RWPE2 (cell line): ENCODE measurements around the gene TRIO.
"Not testable (repeated sequence)": the region's sequence is repeated elsewhere in the genome, so short reads cannot be mapped to it uniquely, and the experiment has no call there.

Source experiments
- ATAC-seq: fragments of 200-7000 bp; cut with Tn5 transposase; 3 replicates; pipeline ENCODE4 v1.9.1; 2021; ENCODE audit warnings: low read depth
- DNase-seq: peaks from one replicate; pipeline ENCODE4 v3.0.0-alpha.2; 2020; ENCODE audit warnings: low spot score
- H3K27ac ChIP-seq: fragments of 450-650 bp; 2 replicates; pipeline ENCODE4 v1.5.1; 2017; ENCODE audit warnings: mild to moderate bottlenecking; ENCODE audit not compliant: poor library complexity, severe bottlenecking
- H3K27me3 ChIP-seq: fragments of 250-450 bp; sonication (Bioruptor Pico); 2 replicates; pipeline ENCODE4 v1.5.1; 2021; ENCODE audit warnings: mild to moderate bottlenecking, moderate library complexity; ENCODE audit not compliant: insufficient read depth, poor library complexity, severe bottlenecking
- H3K36me3 ChIP-seq: fragments of 250-450 bp; sonication (Bioruptor Pico); 2 replicates; pipeline ENCODE4 v1.5.1; 2020; ENCODE audit warnings: low read depth, mild to moderate bottlenecking, moderate library complexity
- H3K4me1 ChIP-seq: fragments of 250-450 bp; sonication (Bioruptor Pico); 2 replicates; pipeline ENCODE4 v1.5.1; 2021; ENCODE audit warnings: mild to moderate bottlenecking, moderate library complexity; ENCODE audit not compliant: insufficient read depth, poor library complexity, severe bottlenecking
- H3K4me3 ChIP-seq: fragments of 250-450 bp; sonication (Bioruptor Pico); 2 replicates; pipeline ENCODE4 v1.5.1; 2021; ENCODE audit warnings: mild to moderate bottlenecking, moderate library complexity; ENCODE audit not compliant: severe bottlenecking
- H3K9me3 ChIP-seq: fragments of 250-450 bp; sonication (Bioruptor Pico); 2 replicates; pipeline ENCODE4 v1.5.1; 2021; ENCODE audit warnings: mild to moderate bottlenecking, moderate library complexity; ENCODE audit not compliant: severe bottlenecking
- TF ChIP-seq, protein P1 (sequence below): fragments of 450-650 bp; IDR thresholded peaks from one replicate; pipeline ENCODE4 v1.5.1; 2017; ENCODE audit warnings: mild to moderate bottlenecking, moderate library complexity; ENCODE audit not compliant: poor library complexity, severe bottlenecking

The TRIO gene

DNA sequence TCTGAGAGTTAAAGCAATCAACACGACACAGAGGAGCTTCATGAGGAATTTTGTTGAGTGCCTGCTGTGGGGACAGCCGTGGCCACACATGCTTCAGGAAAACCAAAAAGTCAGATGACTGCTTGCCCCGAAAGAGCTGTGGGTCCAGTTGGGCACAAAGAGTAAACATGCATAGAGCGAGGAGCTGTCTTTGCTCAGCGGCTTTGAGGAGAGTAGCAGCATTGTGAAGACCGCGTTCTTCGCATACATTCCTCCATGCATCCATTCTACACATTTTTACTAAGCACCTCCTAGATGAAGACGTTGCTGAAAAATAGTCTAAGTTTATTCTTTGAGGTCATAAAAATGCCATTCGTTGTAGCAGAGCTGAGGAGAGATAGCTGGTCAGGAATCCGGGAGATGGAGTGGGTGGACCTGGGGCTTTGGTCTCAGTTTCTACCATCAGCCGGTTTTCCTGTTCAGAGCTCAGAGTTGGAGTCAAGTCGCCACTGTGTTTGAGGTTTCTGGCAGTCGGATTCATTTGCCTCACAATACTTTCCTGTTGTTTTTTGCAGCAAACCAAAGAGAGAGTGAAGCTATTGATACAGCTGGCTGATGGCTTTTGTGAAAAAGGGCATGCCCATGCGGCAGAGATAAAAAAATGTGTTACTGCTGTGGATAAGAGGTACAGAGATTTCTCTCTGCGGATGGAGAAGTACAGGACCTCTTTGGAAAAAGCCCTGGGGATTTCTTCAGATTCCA lies 243.9 kb downstream of the TRIO start:
- ATAC-seq, result no peak
- no peak overlapping the region for H3K4me3 ChIP-seq
- no peak for DNase-seq
- no peak overlapping the region for H3K27ac ChIP-seq
- H3K4me1 ChIP-seq, result no peaks in the 10 kb centered on the region
- H3K27me3 ChIP-seq, result no peaks in the 10 kb centered on the region
- no peaks in the 10 kb centered on the region for H3K9me3 ChIP-seq
- peaks cover 95% of the 10 kb centered on the region for H3K36me3 ChIP-seq
- TF ChIP-seq, protein P1, sequence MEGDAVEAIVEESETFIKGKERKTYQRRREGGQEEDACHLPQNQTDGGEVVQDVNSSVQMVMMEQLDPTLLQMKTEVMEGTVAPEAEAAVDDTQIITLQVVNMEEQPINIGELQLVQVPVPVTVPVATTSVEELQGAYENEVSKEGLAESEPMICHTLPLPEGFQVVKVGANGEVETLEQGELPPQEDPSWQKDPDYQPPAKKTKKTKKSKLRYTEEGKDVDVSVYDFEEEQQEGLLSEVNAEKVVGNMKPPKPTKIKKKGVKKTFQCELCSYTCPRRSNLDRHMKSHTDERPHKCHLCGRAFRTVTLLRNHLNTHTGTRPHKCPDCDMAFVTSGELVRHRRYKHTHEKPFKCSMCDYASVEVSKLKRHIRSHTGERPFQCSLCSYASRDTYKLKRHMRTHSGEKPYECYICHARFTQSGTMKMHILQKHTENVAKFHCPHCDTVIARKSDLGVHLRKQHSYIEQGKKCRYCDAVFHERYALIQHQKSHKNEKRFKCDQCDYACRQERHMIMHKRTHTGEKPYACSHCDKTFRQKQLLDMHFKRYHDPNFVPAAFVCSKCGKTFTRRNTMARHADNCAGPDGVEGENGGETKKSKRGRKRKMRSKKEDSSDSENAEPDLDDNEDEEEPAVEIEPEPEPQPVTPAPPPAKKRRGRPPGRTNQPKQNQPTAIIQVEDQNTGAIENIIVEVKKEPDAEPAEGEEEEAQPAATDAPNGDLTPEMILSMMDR, result no peak

DNA sequence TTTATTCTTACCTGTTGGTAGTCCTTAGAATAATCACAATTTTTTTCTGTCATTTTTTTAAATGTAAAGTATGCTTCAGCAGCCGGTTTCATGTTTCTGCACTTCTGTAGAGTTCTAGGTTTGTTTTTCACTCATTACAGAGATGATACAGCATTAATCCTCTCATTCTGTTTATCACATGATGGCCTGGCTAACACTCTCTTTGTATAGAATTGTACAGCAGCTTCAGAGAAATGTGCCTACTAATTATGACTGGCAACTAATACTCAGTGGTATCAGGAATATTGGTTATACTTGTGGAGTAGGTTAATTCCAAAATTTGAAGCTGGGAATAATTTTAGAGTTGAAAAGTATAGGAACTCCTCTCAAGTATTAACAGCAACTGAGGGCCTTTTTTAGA lies 245.6 kb downstream of the TRIO start:
- DNase-seq (no peak), ATAC-seq (no peak)
- Histone ChIP-seq H3K27ac (no peak overlapping the region), H3K9me3 (no peaks in the 10 kb centered on the region), H3K27me3 (no peaks in the 10 kb centered on the region), H3K4me3 (no peak overlapping the region), H3K4me1 (no peaks in the 10 kb centered on the region), H3K36me3 (peaks cover 96% of the 10 kb centered on the region)
- TF ChIP-seq, protein P1, result no peak

DNA sequence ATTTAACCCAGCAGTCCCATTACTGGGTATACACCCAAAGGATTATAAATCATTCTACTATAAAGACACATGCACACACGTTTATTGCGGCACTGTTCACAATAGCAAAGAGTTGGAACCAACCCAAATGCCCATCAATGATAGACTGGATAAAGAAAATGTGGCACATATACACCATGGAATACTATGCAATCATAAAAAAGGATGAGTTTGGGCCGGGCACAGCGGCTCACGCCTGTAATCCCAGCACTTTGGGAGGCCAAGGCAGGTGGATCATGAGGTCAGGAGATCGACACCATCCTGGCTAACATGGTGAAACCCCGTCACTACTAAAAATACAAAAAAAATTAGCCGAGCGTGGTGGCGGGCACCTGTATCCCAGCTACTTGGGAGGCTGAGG lies 249.4 kb downstream of the TRIO start:
- not testable (repeated sequence) for H3K4me3 ChIP-seq, H3K9me3 ChIP-seq, DNase-seq, H3K27me3 ChIP-seq, ATAC-seq, H3K27ac ChIP-seq, H3K4me1 ChIP-seq
- peaks cover 92% of the 10 kb centered on the region for H3K36me3 ChIP-seq

DNA sequence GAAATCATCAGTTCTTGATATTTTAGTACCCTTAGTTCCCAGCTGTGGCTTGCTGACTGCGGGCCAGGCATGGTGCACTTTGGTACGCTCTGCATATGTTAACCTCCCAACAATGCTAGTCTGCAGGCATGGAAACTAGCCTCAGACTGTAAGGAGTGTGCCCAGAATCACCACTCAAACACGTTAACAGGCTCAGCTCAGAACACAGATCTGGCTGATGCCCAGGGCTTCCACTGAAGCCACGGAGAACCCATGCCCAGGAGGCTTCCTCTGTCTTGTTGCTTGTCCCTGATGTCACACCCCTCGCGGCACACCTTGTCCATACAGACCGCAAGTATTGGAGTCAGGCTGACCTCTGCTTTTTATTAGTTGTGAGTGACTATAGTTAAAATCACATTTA lies 251.2 kb downstream of the TRIO start:
- no peaks in the 10 kb centered on the region for H3K27me3 ChIP-seq
- H3K4me1 ChIP-seq, result peaks cover 9% of the 10 kb centered on the region
- no peak overlapping the region for H3K27ac ChIP-seq
- TF ChIP-seq, protein P1, result no peak
- peaks cover 90% of the 10 kb centered on the region for H3K36me3 ChIP-seq
- no peak for ATAC-seq
- H3K4me3 ChIP-seq, result no peak overlapping the region
- no peaks in the 10 kb centered on the region for H3K9me3 ChIP-seq
- DNase-seq, result no peak

DNA sequence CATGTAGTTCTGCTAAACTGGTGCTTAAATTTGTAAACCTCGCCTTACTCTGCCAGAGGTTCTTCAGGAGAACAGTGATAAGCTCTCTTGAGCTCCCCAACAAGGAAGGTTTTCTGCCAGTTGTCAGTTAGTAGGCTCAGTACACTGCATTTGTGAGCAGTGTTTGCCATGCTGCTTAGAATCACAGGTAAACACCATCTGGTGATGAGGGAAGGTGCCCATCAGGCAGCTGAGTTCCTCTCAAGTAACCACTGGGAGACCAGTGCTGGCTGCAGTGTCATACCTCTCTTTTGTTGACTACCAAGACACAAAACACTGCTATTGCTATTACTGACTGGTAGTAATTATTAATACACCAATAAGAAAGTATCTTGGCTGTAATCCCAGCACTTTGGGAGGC lies 252.3 kb downstream of the TRIO start:
- DNase-seq (no peak), ATAC-seq (no peak)
- Histone ChIP-seq H3K27ac (no peak overlapping the region), H3K9me3 (no peaks in the 10 kb centered on the region), H3K36me3 (peaks cover 90% of the 10 kb centered on the region), H3K4me1 (peaks cover 20% of the 10 kb centered on the region), H3K27me3 (no peaks in the 10 kb centered on the region), H3K4me3 (no peak overlapping the region)
- TF ChIP-seq, protein P1, result no peak
